HG03571 (cell line): Measurements from ENCODE around the gene CER1.
A peak's percentile ranks its signal among the peaks of the same experiment; 100 is the strongest.
"Not testable (repeated sequence)": the region's sequence is repeated elsewhere in the genome, so short reads cannot be mapped to it uniquely, and the experiment has no call there.

ENCODE experiments used
- ATAC-seq: cut with Tn5 transposase; IDR thresholded peaks from one replicate; pipeline ENCODE4 v1.9.1; 2021; ENCODE audit not compliant: unreplicated experiment

Gene CER1

GRCh38 chr9:14719231-14719923 lies 3.2 kb downstream of the CER1 start:
- ATAC-seq: no peak

DNA sequence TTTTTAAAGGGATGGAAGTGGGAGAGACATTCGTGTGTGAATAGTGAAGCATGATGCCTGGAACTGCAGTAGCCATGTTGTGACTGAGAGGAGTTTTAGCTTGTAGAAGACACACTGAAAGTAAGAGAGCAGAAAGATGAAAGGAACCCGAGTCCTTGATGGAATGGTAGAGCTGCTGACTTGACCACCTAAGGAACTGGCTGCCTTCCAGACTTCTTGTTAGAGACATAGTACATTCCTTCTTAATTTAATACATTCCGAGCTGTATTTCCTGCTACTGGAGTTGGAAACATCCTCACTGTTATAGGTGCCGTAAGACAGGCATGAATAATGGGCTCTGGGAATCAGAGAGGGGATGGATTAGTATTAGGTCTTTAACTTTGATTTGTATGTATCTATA lies 7.4 kb downstream of the CER1 start:
- no peak for ATAC-seq

GRCh38 chr9:14713187-14713767 lies 9.3 kb downstream of the CER1 start:
- ATAC-seq: no peak

DNA sequence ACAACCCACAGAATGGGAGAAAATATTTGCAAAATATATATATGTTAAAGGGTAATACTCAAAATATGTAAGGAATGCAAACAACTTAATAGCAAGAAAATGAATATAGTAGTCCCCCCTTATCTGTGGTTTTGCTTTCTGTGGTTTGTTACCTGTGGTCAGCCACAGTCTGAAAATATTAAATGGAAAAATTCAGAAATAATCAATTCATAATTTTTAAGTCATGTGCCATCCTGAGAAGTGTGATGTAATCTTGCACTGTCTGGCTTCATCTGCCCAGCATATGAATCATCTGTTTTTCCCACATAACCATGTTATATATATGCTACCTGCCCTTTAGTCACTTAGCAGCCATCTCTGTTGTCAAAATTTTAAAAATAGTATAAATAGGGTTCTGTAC lies 11.7 kb downstream of the CER1 start:
- ATAC-seq: no peak

DNA sequence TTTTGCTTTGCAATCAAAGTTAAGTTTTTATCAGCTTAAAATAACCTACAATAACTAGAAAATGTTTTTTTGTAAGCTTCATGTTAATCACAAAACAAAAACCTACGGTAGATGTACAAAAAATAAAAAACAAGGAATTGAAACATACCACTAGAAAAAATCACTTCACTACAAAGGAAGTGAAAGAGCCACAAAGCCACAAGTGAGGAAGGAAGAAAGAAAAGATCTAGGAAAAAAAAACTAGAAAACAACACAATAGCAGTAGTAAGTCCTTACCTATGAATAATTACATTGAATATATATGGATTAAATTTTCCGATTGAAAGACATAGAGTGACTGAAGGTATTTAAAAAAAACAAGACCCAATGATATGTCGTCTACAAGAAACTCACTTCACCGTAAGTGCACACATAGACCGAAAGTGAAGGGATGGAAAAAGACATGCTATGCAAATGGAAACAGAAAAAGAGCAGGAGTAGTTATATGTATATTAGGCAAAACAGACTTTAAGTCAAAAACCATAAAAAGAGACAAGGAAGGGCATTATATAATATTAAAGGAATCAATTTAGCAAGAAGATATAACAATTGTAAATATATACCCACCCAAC lies 15.9 kb downstream of the CER1 start:
- ATAC-seq: no peak

DNA sequence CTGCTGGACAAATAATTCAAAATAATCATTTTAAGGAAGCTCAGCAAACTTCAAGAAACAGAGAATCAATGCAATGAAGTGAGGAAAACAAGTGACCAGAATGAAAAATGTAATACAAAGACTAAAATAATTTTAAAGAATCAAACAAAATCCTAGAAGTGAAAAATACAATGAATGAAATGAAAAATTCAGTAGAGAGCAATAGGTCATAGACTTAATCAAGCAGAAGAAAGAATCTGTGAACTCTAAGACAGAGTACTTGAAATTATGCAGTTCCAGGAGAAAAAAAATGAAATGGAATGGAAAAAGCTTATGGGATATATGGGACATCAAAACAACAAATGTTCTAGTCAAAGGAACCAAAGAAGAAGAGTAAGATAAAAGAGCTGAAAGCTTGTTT lies 17.5 kb downstream of the CER1 start:
- ATAC-seq: no peak

DNA sequence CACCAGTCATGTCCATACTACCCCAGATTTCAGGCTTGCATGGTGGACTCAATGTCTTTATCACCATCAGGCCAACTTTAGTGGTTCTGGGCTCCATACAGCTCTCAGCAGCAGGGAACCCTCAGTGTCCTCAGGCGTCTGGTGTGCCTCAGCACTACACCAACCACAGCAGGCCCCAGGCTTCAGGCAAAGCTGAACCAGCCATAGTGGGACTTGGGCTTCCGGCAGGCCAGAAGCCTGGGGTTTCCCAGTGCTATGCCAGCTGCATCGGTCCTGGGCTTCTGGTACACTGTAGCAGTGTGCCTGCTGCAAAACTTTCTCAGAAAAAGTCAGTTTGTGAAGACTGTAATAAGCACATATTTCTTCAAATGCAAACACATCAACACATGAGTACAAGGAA lies 18.3 kb downstream of the CER1 start:
- no peak for ATAC-seq

DNA sequence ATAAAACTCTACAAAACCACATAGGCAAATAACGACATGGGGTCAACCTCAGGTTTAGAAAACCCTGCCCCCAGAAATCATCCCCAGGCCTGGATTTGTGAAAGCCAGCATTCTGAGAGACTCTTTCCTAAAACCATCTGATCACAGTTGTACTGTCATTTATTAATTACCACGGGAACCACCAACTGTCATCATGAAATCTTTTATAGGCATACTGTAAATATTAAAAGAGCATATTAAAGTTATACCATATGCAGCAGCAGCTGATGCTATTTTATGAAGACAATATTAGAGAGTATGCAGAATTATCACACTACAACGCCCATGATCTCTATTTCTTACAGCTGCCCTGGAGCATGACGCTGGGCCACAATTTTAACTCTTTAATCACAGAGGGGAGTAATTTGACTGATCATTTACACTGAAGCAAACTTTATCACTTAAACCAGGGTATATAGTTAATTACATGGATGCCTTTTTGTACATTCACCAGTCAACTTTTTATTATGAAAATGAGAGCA lies 20.3 kb downstream of the CER1 start:
- ATAC-seq: no peak

DNA sequence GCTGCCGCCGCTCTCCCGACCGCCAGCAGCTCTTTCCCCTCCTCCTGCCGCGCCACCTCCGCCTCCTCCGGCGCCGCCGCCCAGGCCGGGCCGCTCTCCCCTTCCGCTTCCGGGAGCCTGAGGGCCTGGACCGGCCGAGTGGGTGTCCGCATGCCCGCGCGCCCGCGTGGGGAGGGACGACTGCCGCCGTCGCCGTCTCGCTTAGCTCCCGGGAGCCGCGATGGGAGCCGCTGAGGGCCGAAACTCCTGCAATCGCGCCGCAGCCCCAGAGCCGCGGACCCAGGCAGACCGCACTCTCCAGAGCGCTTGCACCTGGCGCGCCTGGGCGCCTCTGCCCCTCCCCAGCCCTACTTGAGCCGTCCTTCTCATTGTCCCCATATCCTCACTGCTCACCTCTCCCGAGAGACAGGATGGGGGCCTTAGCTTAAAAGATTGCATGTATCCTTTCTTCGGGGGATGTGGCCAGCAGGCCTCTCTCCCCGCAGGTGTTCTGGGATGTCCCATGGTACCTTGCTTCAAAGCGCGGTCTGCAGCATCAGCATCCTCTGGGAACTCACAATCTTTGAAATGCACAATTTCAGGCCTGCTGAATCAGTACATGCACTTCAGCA lies 29.2 kb downstream of the CER1 start, which contains the start of gene ZDHHC21:
Gene ZDHHC21, minus strand, starts transcription at position 182 of the 611 bp plus-strand sequence. CDS start 19,092 bp downstream, outside the sequence.
- peak; percentile 92 for ATAC-seq

DNA sequence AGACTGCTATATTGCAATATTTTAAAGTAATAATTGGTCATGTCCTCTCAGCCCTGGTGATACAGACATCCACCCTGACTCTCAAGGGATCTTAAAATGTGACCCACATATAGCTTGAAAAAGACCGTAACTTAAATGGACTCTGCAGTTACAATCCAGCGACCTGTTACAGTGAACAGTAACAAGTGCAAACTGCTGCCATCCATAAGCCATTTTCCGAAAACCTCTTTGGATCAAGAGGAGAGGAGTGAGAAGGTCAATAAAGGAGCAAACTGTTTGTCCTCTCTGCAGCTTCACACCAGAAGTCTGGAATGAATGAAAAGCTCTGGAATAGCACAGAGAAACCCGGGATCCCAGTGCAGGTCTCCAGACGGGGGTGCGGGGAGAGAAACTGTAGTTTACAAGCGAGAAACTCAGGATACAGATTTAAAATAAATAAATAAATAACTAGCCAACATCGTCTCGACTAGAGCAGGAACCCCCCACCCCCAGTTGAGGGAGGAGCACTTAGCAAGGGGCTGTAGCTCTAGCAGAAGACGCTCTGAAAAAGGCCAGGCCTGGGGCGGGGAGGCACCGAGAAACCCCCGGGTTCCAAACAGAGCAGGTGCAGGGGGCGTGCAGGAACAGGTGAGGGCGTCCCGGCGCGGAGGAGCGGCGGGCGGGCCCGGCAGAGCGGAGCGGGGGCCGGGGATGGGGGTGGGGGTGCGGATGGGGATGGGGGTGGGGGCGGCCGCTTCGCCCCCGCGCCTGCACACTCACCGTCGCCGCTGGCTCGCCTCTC lies 29.9 kb downstream of the CER1 start:
- ATAC-seq: peak; percentile 42

GRCh38 chr9:14690948-14691730 lies 31.4 kb downstream of the CER1 start:
- ATAC-seq: no peak

DNA sequence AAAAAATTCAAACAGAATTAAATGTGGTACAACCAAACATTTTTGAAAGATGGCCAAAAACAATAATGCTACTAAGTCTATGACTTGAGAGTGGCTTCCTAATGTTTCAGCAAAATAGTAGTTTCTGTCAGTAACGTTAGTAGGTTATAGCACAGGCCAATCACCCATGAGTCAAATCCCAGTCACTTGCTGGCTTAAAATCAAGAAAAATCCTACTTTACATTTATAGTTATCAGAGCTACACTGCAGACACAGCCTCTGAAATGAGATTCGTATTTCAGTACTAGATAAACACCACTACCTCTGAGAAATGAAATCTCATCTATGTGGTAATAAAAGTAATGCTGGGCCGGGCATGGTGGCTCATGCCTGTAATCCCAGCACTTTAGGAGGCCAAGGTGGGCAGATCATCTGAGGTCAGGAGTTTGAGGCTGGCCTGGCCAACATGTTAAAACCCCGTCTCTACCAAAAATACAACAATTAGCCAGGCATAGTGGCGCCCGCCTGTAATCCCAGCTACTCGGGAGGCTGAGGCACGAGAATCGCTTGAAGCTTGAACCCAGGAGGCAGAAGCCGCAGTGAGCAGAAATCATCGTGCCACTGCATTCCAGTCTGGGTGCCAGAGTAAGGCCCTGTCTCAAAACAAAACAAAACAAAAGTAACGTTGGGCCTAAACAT lies 35.4 kb downstream of the CER1 start:
- no peak for ATAC-seq

DNA sequence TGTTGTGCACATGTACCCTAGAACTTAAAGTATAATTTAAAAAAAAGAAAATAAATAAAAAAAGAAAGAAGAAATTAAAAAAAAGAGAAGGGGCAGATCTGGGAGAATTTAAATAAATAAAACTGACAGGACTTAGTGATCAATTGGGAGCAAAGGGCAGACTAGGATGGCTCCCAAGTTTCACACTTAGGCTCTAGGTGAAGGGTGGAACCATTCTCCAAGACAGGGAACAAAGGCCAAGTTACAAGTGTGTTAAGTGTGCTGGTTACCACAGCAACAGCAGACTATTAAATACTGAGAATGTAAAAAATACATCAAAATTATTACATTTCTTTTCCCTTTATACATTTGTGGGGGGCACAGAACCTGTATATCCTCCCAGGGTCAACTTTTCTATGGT lies 36.4 kb downstream of the CER1 start:
- ATAC-seq: no peak

- ATAC-seq: not testable (repeated sequence)
These were observed 39.9 kb downstream of the CER1 start for GRCh38 chr9:14682616-14683015.

GRCh38 chr9:14678776-14679175 lies 43.8 kb downstream of the CER1 start:
- no peak for ATAC-seq

GRCh38 chr9:14677872-14678271 lies 44.7 kb downstream of the CER1 start:
- no peak for ATAC-seq

GRCh38 chr9:14677396-14677795 lies 45.1 kb downstream of the CER1 start:
- ATAC-seq: no peak

DNA sequence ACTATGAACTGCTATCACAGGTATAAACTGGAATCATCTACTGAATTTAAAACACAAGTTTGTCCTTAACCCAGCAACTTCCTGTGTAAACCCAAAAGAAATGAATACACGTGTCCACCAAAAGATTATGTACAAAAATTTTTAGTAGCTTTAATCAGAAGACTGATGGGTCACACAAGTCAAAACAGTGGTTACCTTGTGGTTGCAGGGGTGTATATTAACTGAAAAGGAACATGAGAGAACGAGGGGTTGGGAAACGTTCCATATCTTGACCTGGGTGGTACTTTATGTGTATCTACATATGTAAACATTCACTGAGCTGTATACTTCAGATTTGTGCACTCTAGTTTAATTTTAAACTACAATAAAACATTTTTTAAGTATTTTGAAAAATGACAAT lies 47.9 kb downstream of the CER1 start:
- ATAC-seq: no peak

DNA sequence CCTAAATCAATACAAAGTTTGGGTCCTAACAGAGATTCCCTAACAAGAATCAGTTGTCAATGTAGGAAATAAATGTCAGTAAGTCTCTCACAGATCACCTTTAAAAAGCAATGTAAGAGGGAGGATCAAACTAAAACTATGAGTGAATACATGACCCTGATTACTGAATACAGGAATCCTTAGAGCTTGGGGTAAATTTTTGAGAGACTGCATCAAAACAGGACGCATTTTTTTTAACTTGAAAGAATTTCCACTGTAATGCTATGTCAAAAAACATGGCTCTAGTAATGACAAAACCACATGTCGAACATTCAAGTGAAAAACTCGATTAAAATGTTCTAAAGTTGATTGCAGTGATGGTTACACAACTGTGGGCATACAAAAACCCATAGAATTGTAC lies 51.2 kb downstream of the CER1 start:
- ATAC-seq: no peak

DNA sequence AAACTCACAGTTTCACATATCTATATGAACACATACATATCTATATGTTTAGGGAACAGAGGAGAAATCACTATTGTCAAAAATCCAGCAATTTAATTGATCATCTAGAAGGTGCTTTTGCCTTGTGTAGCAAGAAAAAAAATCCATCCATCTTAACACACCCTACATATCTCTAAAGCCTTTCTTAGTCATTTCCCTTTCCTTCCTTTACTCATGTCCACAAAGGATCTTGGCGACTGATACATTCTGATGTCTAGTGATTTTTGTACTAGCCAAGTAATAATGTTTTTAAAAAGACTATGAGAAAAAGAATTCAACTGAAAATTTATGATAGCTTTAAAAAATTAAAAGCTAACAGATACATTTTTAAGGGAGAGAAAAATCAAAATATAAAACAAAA lies 51.8 kb downstream of the CER1 start:
- ATAC-seq: no peak
